Activated T-helper 1 cell treated with anti-CD3 and anti-CD28 coated beads, Interleukin-12 subunit alpha, Interleukin-12 subunit beta, Interleukin-2, Interleukin-4 antibody, amounts not matched to agents 30 ng/mL and 10 ng/mL and 1 ng/mL, durations not matched to agents 14 hours and 24 hours and 36 hours (primary cell): ENCODE data around the gene CSRNP3. TPM values are rescaled to one million over a fixed set of nuclear protein-coding genes. Genes with fewer than 3 reads are reported as not detected.

Experiments used
- DNase-seq: peaks from one replicate; pipeline ENCODE4 v3.0.0; 2021; ENCODE audit warnings: low spot score
- H3K27ac Mint-ChIP-seq: one replicate; pipeline ENCODE4 v1.8.0; 2021; ENCODE audit warnings: mild to moderate bottlenecking, mixed read lengths
- H3K27me3 Mint-ChIP-seq: one replicate; pipeline ENCODE4 v1.8.0; 2022; ENCODE audit warnings: mild to moderate bottlenecking, moderate library complexity, mixed read lengths; ENCODE audit not compliant: insufficient read depth
- H3K36me3 Mint-ChIP-seq: one replicate; pipeline ENCODE4 v1.8.0; 2021; ENCODE audit warnings: low read depth, mixed read lengths
- H3K4me1 Mint-ChIP-seq: one replicate; pipeline ENCODE4 v1.8.0; 2021; ENCODE audit warnings: low read depth, mixed read lengths
- H3K4me3 Mint-ChIP-seq: one replicate; pipeline ENCODE4 v1.8.0; 2021; ENCODE audit warnings: mild to moderate bottlenecking, moderate library complexity, mixed read lengths
- H3K9me3 Mint-ChIP-seq: one replicate; pipeline ENCODE4 v1.8.0; 2021; ENCODE audit warnings: mixed read lengths
- intact Hi-C: fragments of 100-400 bp; cut with micrococcal nuclease; formaldehyde crosslinking; loops from one replicate; pipeline ENCODE4 v1.15.1; 2024
- total RNA-seq: library from RNA; stranded (reverse); gene quantifications from 2 replicates; pipeline ENCODE4 v1.2.3, GENCODE V29; 2022

CSRNP3 gene
- not detected in 2 replicates for total RNA-seq

- Mint-ChIP-seq H3K4me1 (no peaks in the 10 kb centered on the region), H3K27me3 (no peaks in the 10 kb centered on the region), H3K27ac (no peak within 1 kb of the TSS), H3K36me3 (no peaks in the 10 kb centered on the region), H3K9me3 (no peaks in the 10 kb centered on the region), H3K4me3 (no peak within 1 kb of the TSS)
- intact Hi-C loops, result no loop called here
- no peak for DNase-seq
Measured at GRCh38 chr2:165469417-165469816, at the start of gene CSRNP3. CSRNP3 (plus strand) TSS chr2:165469698; CDS start chr2:165595066, 125,368 bp downstream.

- peaks cover 12% of the 10 kb centered on the region for H3K9me3 Mint-ChIP-seq
- intact Hi-C loops, result no loop called here
Measured at GRCh38 chr2:165420231-165420630, 49.3 kb upstream of the CSRNP3 start.

GRCh38 chr2:165423081-165423480 is 46.4 kb upstream of the CSRNP3 start:
- Mint-ChIP-seq H3K27ac (no peak overlapping the region), H3K4me3 (no peak overlapping the region), H3K4me1 (no peaks in the 10 kb centered on the region), H3K27me3 (no peaks in the 10 kb centered on the region), H3K36me3 (no peaks in the 10 kb centered on the region), H3K9me3 (peaks cover 7% of the 10 kb centered on the region)
- DNase-seq, result no peak
- intact Hi-C loops, result no loop called here

More at GRCh38 chr2:165420231-165420630, 49.3 kb upstream of the CSRNP3 start:
- no peaks in the 10 kb centered on the region for H3K27me3 Mint-ChIP-seq
- no peak overlapping the region for H3K27ac Mint-ChIP-seq
- H3K4me3 Mint-ChIP-seq, result no peak overlapping the region
- H3K36me3 Mint-ChIP-seq, result no peaks in the 10 kb centered on the region
- H3K4me1 Mint-ChIP-seq, result no peaks in the 10 kb centered on the region
- no peak for DNase-seq

GRCh38 chr2:165425556-165425955 is 43.9 kb upstream of the CSRNP3 start:
- no peak overlapping the region for H3K4me3 Mint-ChIP-seq
- no peaks in the 10 kb centered on the region for H3K36me3 Mint-ChIP-seq
- H3K27me3 Mint-ChIP-seq, result no peaks in the 10 kb centered on the region
- no peaks in the 10 kb centered on the region for H3K4me1 Mint-ChIP-seq
- no peak for DNase-seq
- no peak overlapping the region for H3K27ac Mint-ChIP-seq
- peaks cover 7% of the 10 kb centered on the region for H3K9me3 Mint-ChIP-seq
- intact Hi-C loops, result no loop called here

GRCh38 chr2:165427686-165428085 is 41.8 kb upstream of the CSRNP3 start:
- no peaks in the 10 kb centered on the region for H3K9me3 Mint-ChIP-seq
- H3K4me1 Mint-ChIP-seq, result no peaks in the 10 kb centered on the region
- H3K36me3 Mint-ChIP-seq, result no peaks in the 10 kb centered on the region

GRCh38 chr2:165428926-165429325 is 40.6 kb upstream of the CSRNP3 start:
- H3K9me3 Mint-ChIP-seq, result no peaks in the 10 kb centered on the region
- H3K27me3 Mint-ChIP-seq, result no peaks in the 10 kb centered on the region
- no peak for DNase-seq
- H3K4me3 Mint-ChIP-seq, result no peak overlapping the region
- no peak overlapping the region for H3K27ac Mint-ChIP-seq
- intact Hi-C loops, result no loop called here
- H3K36me3 Mint-ChIP-seq, result no peaks in the 10 kb centered on the region
- no peaks in the 10 kb centered on the region for H3K4me1 Mint-ChIP-seq

More at GRCh38 chr2:165427686-165428085, 41.8 kb upstream of the CSRNP3 start:
- no peak overlapping the region for H3K4me3 Mint-ChIP-seq
- intact Hi-C loops, result no loop called here
- H3K27me3 Mint-ChIP-seq, result no peaks in the 10 kb centered on the region
- no peak for DNase-seq
- no peak overlapping the region for H3K27ac Mint-ChIP-seq

- no peak for DNase-seq
- Mint-ChIP-seq H3K4me3 (no peak overlapping the region), H3K27me3 (no peaks in the 10 kb centered on the region), H3K9me3 (no peaks in the 10 kb centered on the region), H3K27ac (no peak overlapping the region), H3K36me3 (no peaks in the 10 kb centered on the region), H3K4me1 (no peaks in the 10 kb centered on the region)
- intact Hi-C loops, result no loop called here
Measured at GRCh38 chr2:165431014-165431413, 38.5 kb upstream of the CSRNP3 start.

- Mint-ChIP-seq H3K4me1 (no peaks in the 10 kb centered on the region), H3K4me3 (no peak overlapping the region), H3K36me3 (no peaks in the 10 kb centered on the region), H3K9me3 (no peaks in the 10 kb centered on the region), H3K27me3 (no peaks in the 10 kb centered on the region), H3K27ac (no peak overlapping the region)
- intact Hi-C loops, result no loop called here
- DNase-seq, result no peak
Measured at GRCh38 chr2:165432234-165432966, 37.1 kb upstream of the CSRNP3 start.

- intact Hi-C loops, result no loop called here
- Mint-ChIP-seq H3K36me3 (no peaks in the 10 kb centered on the region), H3K27ac (no peak overlapping the region), H3K4me3 (no peak overlapping the region), H3K9me3 (no peaks in the 10 kb centered on the region), H3K27me3 (no peaks in the 10 kb centered on the region), H3K4me1 (no peaks in the 10 kb centered on the region)
- no peak for DNase-seq
Measured at GRCh38 chr2:165434865-165435496, 34.5 kb upstream of the CSRNP3 start.

GRCh38 chr2:165435611-165436010 is 33.9 kb upstream of the CSRNP3 start:
- Mint-ChIP-seq H3K27me3 (no peaks in the 10 kb centered on the region), H3K4me3 (no peak overlapping the region), H3K9me3 (no peaks in the 10 kb centered on the region), H3K36me3 (no peaks in the 10 kb centered on the region), H3K4me1 (no peaks in the 10 kb centered on the region), H3K27ac (no peak overlapping the region)
- DNase-seq, result no peak
- intact Hi-C loops, result no loop called here

GRCh38 chr2:165436559-165436958 is 32.9 kb upstream of the CSRNP3 start:
- Mint-ChIP-seq H3K27me3 (no peaks in the 10 kb centered on the region), H3K4me3 (no peak overlapping the region), H3K9me3 (no peaks in the 10 kb centered on the region), H3K4me1 (no peaks in the 10 kb centered on the region), H3K36me3 (no peaks in the 10 kb centered on the region), H3K27ac (no peak overlapping the region)
- intact Hi-C loops, result no loop called here
- DNase-seq, result no peak

- no peaks in the 10 kb centered on the region for H3K9me3 Mint-ChIP-seq
- no peaks in the 10 kb centered on the region for H3K27me3 Mint-ChIP-seq
- peaks cover 6% of the 10 kb centered on the region for H3K4me1 Mint-ChIP-seq
- intact Hi-C loops, result no loop called here
- no peak overlapping the region for H3K27ac Mint-ChIP-seq
- no peak for DNase-seq
- H3K36me3 Mint-ChIP-seq, result no peaks in the 10 kb centered on the region
- H3K4me3 Mint-ChIP-seq, result no peak overlapping the region
Measured at GRCh38 chr2:165440367-165440766, 29.1 kb upstream of the CSRNP3 start.

GRCh38 chr2:165443511-165443910 is 26.0 kb upstream of the CSRNP3 start:
- no peak overlapping the region for H3K4me3 Mint-ChIP-seq
- H3K27ac Mint-ChIP-seq, result no peak overlapping the region
- intact Hi-C loops, result no loop called here
- no peaks in the 10 kb centered on the region for H3K9me3 Mint-ChIP-seq
- no peaks in the 10 kb centered on the region for H3K27me3 Mint-ChIP-seq
- no peak for DNase-seq
- H3K36me3 Mint-ChIP-seq, result no peaks in the 10 kb centered on the region
- H3K4me1 Mint-ChIP-seq, result peaks cover 6% of the 10 kb centered on the region
